ENCODE measurements around the gene YPEL3. TPM values are rescaled to one million over a fixed set of nuclear protein-coding genes. Genes with fewer than 3 reads are reported as not detected.
A peak's percentile ranks its signal among the peaks of the same experiment; 100 is the strongest.

YPEL3 gene
- total and polyA plus RNA-seq, 2 of the 8 experiments (the other 6 are each of a cell fraction or from before 2014, with no cell fraction given) = 40.3 to 53.3 TPM

- peak overlapping the region in 3 of 4 experiments; percentile 14 to 73 (median 20); a peak in 4 of 7 replicates for H3K9ac ChIP-seq (replicated peaks in 1 of 4; ENCODE audit: extremely low read depth in 1 of 4, low read depth in 3 of 4, low read length in 3 of 4)
- FAIRE-seq (no peak), DNase-seq (ENCODE audit: low read depth in 1 of 2, low spot score in 2 of 2) (peak in 1 of 2 experiments; percentile 77)
- H3K14ac ChIP-seq (ENCODE audit: insufficient read length) = no peak overlapping the region
- 2% methylated on average over 26 of the region's 27 CpGs; no CpG with 5 or more reads in 1 of the 2 experiments for WGBS, 2 experiments (ENCODE audit: extremely low coverage in 1 of 2, insufficient coverage in 1 of 2, insufficient read length in 1 of 2, insufficient replicate concordance in 2 of 2, low coverage in 1 of 2, low lambda C conversion rate in 2 of 2, missing lambda C conversion rate in 1 of 2)
- no peak overlapping the region; the same call in 1 of the 2 replicates for H2BK20ac ChIP-seq (ENCODE audit: low read length)
- H4K8ac ChIP-seq (ENCODE audit: extremely low read depth, insufficient read depth, low read length) = no peak overlapping the region; the same call in 1 of the 2 replicates
- H3K4me1 ChIP-seq (replicated peaks in 1 of 4; ENCODE audit: control insufficient read depth in 3 of 4, insufficient read depth in 4 of 4, low read length in 3 of 4) = peaks cover 6 to 27% (median 15%) of the 10 kb centered on the region in 4 experiments
- H3K79me1 ChIP-seq (ENCODE audit: low read depth, low read length) = 0 out of 2 replicates have a peak, but pooled peaks cover 9% of the 10 kb centered on the region
- H3K27ac ChIP-seq (ENCODE audit: low read depth, low read length) = no peak overlapping the region
- POLR2A ChIA-PET (ENCODE audit: partially characterized antibody) = interaction anchor here (1.2 to 21.2 kb wide), 6 partner anchors 9 to 291 kb away, joined by 3 to 353 read pairs (median 48); partner anchors contain the start of genes CD2BP2, PPP4C, TAOK2 and TBX6
- H2BK120ac ChIP-seq (replicated peaks; ENCODE audit: low read depth, low read length) = no peak overlapping the region
- no peaks in the 10 kb centered on the region for H3K9me3 ChIP-seq (ENCODE audit: insufficient read depth in 2 of 2, low read depth in 1 of 2, low read length in 1 of 2)
- peak overlapping the region; percentile 70 for H3K56ac ChIP-seq (replicated peaks; ENCODE audit: insufficient read length, low read depth, low read length)
- H4K5ac ChIP-seq (ENCODE audit: insufficient read length, low read depth, low read length) = peak overlapping the region; percentile 100
- H3K27me3 ChIP-seq (replicated peaks in 1 of 4; ENCODE audit: control insufficient read depth in 3 of 4, extremely low read depth in 1 of 4, insufficient read depth in 3 of 4, low read length in 3 of 4) = no peaks in the 10 kb centered on the region
- peak overlapping the region; percentile 71 to 92 (median 88) for H3K4me3 ChIP-seq (ENCODE audit: extremely low read depth in 1 of 4, insufficient read depth in 2 of 4, low read depth in 3 of 4, low read length in 4 of 4)
- H2BK12ac ChIP-seq (ENCODE audit: low read depth, low read length) = 0 out of 2 replicates have a peak overlapping the region, but pooled peaks have one; percentile 39
- H4K20me1 ChIP-seq (replicated peaks in 1 of 2; ENCODE audit: control insufficient read depth in 1 of 2, insufficient read depth in 2 of 2, low read length in 2 of 2) = peaks cover 4 to 27% of the 10 kb centered on the region in 2 experiments
- H3K4ac ChIP-seq (replicated peaks; ENCODE audit: insufficient read length, low read depth, low read length) = peak overlapping the region; percentile 21
- peak overlapping the region; percentile 53 for H2BK15ac ChIP-seq (ENCODE audit: low read length)
- peaks cover 5 to 21% (median 20%) of the 10 kb centered on the region in 4 experiments; a peak in 7 of 8 replicates for H3K36me3 ChIP-seq (ENCODE audit: control insufficient read depth in 2 of 4, insufficient read depth in 4 of 4, low read length in 3 of 4)
- no peak overlapping the region for H2AFZ ChIP-seq (ENCODE audit: low read length)
- CTCF ChIA-PET (ENCODE audit: partially characterized antibody) = interaction anchor here (0.6 to 7.3 kb wide), 7 partner anchors 9 to 943 kb away, joined by 3 to 51 read pairs (median 3); partner anchors contain the start of gene TBX6
- no peak overlapping the region for H2AK5ac ChIP-seq (ENCODE audit: low read depth, low read length)
- H2BK5ac ChIP-seq (ENCODE audit: low read depth, low read length) = peak overlapping the region; percentile 100
- peaks cover 18% of the 10 kb centered on the region for H3K23me2 ChIP-seq (ENCODE audit: low read depth, low read length)
- H3K79me2 ChIP-seq (ENCODE audit: control insufficient read depth in 1 of 2, insufficient read depth in 2 of 2, low read length in 2 of 2) = peaks cover 15 to 30% of the 10 kb centered on the region in 2 experiments
- peak overlapping the region; percentile 73 to 81 for H3K4me2 ChIP-seq (ENCODE audit: insufficient read depth in 1 of 2, low read depth in 2 of 2, low read length in 2 of 2)
- no peak overlapping the region for H3K23ac ChIP-seq (ENCODE audit: insufficient read length)
- peak overlapping the region; percentile 100; the same call in 1 of the 2 replicates for H3K18ac ChIP-seq (ENCODE audit: extremely low read depth, low read length)
- H4K91ac ChIP-seq (replicated peaks; ENCODE audit: insufficient read length, low read length) = peak overlapping the region; percentile 83
- TF ChIP-seq HDAC2 (IDR thresholded peaks at IDR 0.05; ENCODE audit: borderline replicate concordance in 1 of 2, low read depth in 2 of 2, low read length in 2 of 2) = 0 out of 4 replicates have a peak, but pooled peaks of 1 of the 2 experiments have one; percentile 32
- no peak for TF ChIP-seq MAFK (IDR thresholded peaks at IDR 0.05; ENCODE audit: low read depth, low read length)
- TF ChIP-seq PHF8 (conservative IDR thresholded peaks at IDR 0.05; ENCODE audit: low read depth, low read length) = 0 out of 2 replicates have a peak, but pooled peaks have one; percentile 17
- 0 out of 4 replicates have a peak, but pooled peaks of 1 of the 2 experiments have one; percentile 39 for TF ChIP-seq SIN3A (conservative IDR thresholded peaks at IDR 0.05 in 1 of 2, IDR thresholded peaks at IDR 0.05 in 1 of 2; ENCODE audit: low read depth in 1 of 2, low read length in 2 of 2)
- TF ChIP-seq POLR2AphosphoS5 (IDR thresholded peaks at IDR 0.05; ENCODE audit: low read depth, low read length) = no peak
- no peak for TF ChIP-seq EGR1 (IDR thresholded peaks at IDR 0.05; ENCODE audit: borderline replicate concordance, low read depth, low read length)
- TF ChIP-seq ASH2L (IDR thresholded peaks at IDR 0.05; ENCODE audit: low read length) = no peak
- peak; percentile 55 for TF ChIP-seq MAX (IDR thresholded peaks at IDR 0.05)
Measured at GRCh38 chr16:30063893-30064728, 31.9 kb downstream of the YPEL3 start.
